ENCODE measurements around the gene FUT8.

The FUT8 gene

DNA sequence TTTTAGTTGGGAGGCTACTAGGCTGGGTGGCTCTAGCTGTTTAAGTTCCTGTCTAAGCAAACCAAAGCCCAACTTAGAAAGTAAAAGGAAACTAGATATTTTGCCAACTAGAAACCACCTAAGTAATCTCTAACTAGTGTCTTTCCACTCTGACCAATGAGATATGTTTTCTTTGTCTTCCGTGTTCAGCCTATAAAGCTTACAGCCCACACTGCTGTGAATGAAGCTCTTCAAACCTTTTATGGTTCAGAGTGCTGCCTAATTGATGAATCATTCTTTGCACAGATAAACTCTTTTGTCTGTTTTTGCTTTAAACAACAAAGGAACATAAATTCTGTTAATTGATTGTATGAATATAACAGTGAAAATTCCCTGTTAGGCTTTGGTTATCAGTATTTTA is 66.1 kb downstream of the FUT8 start:
- Histone ChIP-seq H3K9ac (ENCODE audit: low read length) (no peak overlapping the region), H3K4me1 (ENCODE audit: control insufficient read depth, insufficient read depth, low read length) (peaks cover 13% of the 10 kb centered on the region), H3K4me3 (ENCODE audit: low read length) (no peak overlapping the region), H3K9me3 (ENCODE audit: control insufficient read depth, low read length) (no peaks in the 10 kb centered on the region), H3K27me3 (replicated peaks; ENCODE audit: control insufficient read depth, insufficient read depth, low read length) (no peaks in the 10 kb centered on the region), H3K36me3 (ENCODE audit: control insufficient read depth, insufficient read depth, low read length, severe bottlenecking) (no peaks in the 10 kb centered on the region)
- DNase-seq (ENCODE audit: low read depth), result peak; percentile 23

DNA sequence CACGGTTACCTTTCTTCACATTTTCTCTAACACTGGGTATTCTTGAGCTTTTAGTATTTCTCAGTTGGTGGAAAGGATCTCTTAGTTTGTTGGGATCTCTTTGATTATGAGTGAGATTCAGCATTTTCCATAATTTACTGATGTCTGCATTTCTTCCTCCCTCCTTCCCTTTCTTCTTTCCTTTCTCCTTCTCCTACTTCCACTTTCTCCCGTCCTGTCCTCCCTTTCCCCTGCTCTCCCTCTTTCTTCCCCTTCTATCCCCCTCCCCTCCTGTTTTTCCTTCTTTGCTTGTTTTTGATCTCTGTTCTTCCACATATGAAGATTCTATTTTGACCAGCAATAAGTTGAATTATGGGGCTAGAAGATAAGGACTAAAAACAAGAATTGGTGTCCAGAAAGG is 66.9 kb downstream of the FUT8 start:
- no peaks in the 10 kb centered on the region for H3K36me3 ChIP-seq (ENCODE audit: control insufficient read depth, insufficient read depth, low read length, severe bottlenecking)
- no peak overlapping the region for H3K9ac ChIP-seq (ENCODE audit: low read length)
- no peaks in the 10 kb centered on the region for H3K27me3 ChIP-seq (replicated peaks; ENCODE audit: control insufficient read depth, insufficient read depth, low read length)
- H3K4me3 ChIP-seq (ENCODE audit: low read length), result no peak overlapping the region
- H3K4me1 ChIP-seq (ENCODE audit: control insufficient read depth, insufficient read depth, low read length), result peaks cover 17% of the 10 kb centered on the region
- H3K9me3 ChIP-seq (ENCODE audit: control insufficient read depth, low read length), result no peaks in the 10 kb centered on the region
- no peak for DNase-seq (ENCODE audit: low read depth)

DNA sequence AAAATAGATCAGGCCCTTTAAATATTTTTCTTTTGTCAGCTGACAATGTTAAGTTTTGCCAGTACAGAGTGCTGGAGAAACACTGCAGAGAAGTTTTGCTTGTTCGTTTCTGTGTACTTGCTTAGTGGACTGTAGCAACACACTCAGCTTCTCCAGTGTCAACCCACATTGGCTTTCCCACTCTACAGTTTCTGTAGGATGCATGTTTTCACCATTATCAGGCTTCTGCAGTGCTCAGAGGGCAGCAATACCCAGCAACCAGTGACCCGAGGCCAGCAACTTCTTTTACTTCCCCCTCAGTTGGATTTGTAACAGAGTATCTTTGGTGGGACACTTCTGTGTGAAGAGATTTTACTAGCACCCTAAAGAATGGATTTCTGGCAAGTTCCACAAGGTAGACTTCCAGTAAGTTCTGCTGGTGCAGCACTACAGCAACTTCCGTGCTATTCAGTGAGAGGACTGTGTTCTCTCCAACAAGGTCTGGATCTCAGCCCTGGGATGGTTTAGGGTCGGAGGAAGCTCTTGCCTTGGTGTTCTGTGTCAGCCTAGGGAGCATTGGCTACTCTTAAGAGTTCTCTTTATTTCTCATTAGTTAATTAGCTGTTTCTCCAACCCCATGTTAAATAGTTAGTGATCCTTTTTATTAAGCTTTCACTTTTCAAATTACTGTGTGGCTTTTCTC is 70.4 kb downstream of the FUT8 start:
- H3K9me3 ChIP-seq (ENCODE audit: control insufficient read depth, low read length), result no peaks in the 10 kb centered on the region
- peaks cover 17% of the 10 kb centered on the region for H3K4me1 ChIP-seq (ENCODE audit: control insufficient read depth, insufficient read depth, low read length)
- DNase-seq (ENCODE audit: low read depth), result no peak
- H3K27me3 ChIP-seq (replicated peaks; ENCODE audit: control insufficient read depth, insufficient read depth, low read length), result no peaks in the 10 kb centered on the region
- H3K4me3 ChIP-seq (ENCODE audit: low read length), result peak overlapping the region; percentile 12
- H3K36me3 ChIP-seq (ENCODE audit: control insufficient read depth, insufficient read depth, low read length, severe bottlenecking), result no peaks in the 10 kb centered on the region
- no peak overlapping the region for H3K9ac ChIP-seq (ENCODE audit: low read length)

DNA sequence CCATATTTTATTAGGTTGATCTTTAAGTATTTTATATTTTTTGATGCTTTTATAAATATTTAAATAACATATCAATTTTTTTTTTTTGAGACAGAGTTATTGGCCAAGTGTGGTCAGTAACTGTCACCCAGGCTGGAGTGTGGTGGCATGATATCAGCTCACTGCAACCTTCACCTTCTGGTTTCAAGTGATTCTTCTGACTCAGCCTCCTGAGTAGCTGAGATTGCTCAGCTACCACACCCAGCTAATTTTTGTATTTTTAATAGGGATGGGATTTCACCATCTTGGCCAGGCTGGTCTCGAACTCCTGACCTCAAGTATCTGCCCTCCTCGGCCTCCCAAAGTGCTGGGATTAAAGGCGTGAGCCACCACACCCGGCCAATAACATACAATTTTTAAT is 71.1 kb downstream of the FUT8 start:
- no peaks in the 10 kb centered on the region for H3K36me3 ChIP-seq (ENCODE audit: control insufficient read depth, insufficient read depth, low read length, severe bottlenecking)
- no peak overlapping the region for H3K4me3 ChIP-seq (ENCODE audit: low read length)
- DNase-seq (ENCODE audit: low read depth), result no peak
- H3K9me3 ChIP-seq (ENCODE audit: control insufficient read depth, low read length), result no peaks in the 10 kb centered on the region
- peaks cover 17% of the 10 kb centered on the region for H3K4me1 ChIP-seq (ENCODE audit: control insufficient read depth, insufficient read depth, low read length)
- H3K27me3 ChIP-seq (replicated peaks; ENCODE audit: control insufficient read depth, insufficient read depth, low read length), result no peaks in the 10 kb centered on the region
- no peak overlapping the region for H3K9ac ChIP-seq (ENCODE audit: low read length)

DNA sequence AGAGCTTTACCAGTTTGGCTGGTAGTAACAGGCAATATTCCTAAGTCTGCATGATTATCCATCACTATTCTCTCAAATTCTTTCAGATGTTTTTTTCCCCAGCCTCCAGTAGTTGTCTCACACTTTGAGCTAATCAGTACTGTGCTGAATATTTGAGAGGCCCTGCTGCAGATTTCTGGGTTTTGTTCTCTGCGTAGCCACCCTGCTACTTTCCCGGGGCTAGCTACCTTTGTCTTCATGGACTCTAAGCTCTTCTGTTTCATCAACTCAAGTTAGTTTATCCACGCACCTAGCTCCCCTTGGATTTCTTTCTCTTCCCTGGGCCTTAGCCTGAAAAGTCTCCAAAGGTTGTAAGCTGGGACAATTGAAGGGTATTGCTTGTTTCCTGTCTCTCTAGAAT is 73.0 kb downstream of the FUT8 start:
- Histone ChIP-seq H3K9me3 (ENCODE audit: control insufficient read depth, low read length) (no peaks in the 10 kb centered on the region), H3K36me3 (ENCODE audit: control insufficient read depth, insufficient read depth, low read length, severe bottlenecking) (no peaks in the 10 kb centered on the region), H3K4me1 (ENCODE audit: control insufficient read depth, insufficient read depth, low read length) (peaks cover 14% of the 10 kb centered on the region), H3K4me3 (ENCODE audit: low read length) (no peak overlapping the region), H3K27me3 (replicated peaks; ENCODE audit: control insufficient read depth, insufficient read depth, low read length) (no peaks in the 10 kb centered on the region), H3K9ac (ENCODE audit: low read length) (no peak overlapping the region)
- DNase-seq (ENCODE audit: low read depth), result no peak

DNA sequence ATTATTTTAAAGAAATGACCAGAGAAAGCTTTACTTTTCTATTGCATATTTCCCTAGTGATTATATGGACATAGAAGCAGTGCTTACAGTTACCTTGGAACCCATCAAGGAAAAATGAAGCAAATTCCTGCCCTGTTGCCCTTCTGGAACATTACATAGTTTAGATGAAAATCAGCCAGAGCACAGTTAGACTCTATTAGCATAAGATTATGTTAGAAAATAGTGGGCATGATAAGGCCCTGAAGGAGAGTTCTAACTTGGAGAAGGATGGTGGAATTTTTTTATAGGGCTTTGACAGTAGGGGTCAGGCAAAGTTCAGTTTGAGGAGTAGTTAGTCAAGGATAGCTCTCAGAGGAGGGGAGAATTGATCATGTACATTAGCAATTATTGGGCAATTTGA is 74.3 kb downstream of the FUT8 start:
- Histone ChIP-seq H3K9me3 (ENCODE audit: control insufficient read depth, low read length) (no peaks in the 10 kb centered on the region), H3K27me3 (replicated peaks; ENCODE audit: control insufficient read depth, insufficient read depth, low read length) (no peaks in the 10 kb centered on the region), H3K36me3 (ENCODE audit: control insufficient read depth, insufficient read depth, low read length, severe bottlenecking) (no peaks in the 10 kb centered on the region), H3K9ac (ENCODE audit: low read length) (no peak overlapping the region), H3K4me3 (ENCODE audit: low read length) (no peak overlapping the region), H3K4me1 (ENCODE audit: control insufficient read depth, insufficient read depth, low read length) (peaks cover 14% of the 10 kb centered on the region)
- peak; percentile 8 for DNase-seq (ENCODE audit: low read depth)

DNA sequence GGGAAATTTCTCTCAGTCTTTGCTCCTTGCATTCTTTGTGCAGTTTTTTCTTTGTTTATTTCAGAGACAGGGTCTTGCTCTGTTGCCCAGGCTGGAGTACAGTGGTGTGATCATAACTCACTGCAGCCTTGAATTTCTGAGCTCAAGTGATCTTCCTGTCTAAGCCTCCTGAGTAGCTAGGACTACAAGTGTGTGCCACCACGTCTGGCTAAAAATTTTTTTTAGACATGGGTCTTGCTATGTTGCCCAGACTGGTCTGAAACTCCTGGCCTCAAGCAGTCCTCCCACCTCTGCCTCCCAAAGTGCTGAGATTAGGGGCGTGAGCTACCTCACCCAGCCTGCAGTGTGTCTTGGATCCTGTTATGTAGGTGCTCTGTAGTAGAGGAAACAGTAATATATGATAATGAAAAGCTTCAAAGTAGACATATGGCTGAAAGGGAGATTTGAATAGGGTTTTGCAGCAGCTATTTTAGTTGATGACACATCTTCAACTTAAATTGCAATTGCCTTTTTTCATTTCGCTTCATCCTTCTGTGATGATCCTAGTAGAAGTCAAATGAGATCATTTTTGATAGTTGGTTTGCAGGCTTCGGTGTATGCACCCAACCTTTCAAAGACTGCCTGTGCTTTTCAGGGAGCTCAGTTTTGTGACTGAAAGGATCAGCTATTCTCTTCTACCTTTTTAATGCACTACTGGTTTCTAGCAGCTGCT is 75.4 kb downstream of the FUT8 start:
- peaks cover 11% of the 10 kb centered on the region for H3K4me1 ChIP-seq (ENCODE audit: control insufficient read depth, insufficient read depth, low read length)
- no peak overlapping the region for H3K9ac ChIP-seq (ENCODE audit: low read length)
- no peaks in the 10 kb centered on the region for H3K27me3 ChIP-seq (replicated peaks; ENCODE audit: control insufficient read depth, insufficient read depth, low read length)
- DNase-seq (ENCODE audit: low read depth), result no peak
- no peaks in the 10 kb centered on the region for H3K36me3 ChIP-seq (ENCODE audit: control insufficient read depth, insufficient read depth, low read length, severe bottlenecking)
- H3K9me3 ChIP-seq (ENCODE audit: control insufficient read depth, low read length), result no peaks in the 10 kb centered on the region
- H3K4me3 ChIP-seq (ENCODE audit: low read length), result no peak overlapping the region

DNA sequence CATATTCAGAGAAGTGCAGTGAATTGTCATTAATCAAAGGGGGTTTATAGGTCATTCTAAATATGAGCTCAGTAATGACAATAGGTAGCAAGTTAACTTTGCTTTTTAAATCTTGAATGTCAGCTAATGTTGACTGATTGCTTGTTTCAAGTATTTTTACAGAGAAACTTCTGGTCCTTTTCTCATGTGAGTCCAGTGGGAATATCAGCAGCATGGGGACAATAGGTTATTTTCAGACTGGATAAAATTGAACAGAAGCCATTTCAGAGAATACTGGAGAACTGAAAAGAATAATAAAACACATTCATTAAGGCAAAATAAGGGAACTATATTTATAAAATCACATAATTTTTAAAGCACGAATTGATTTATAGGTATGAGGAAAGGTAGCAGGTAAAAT is 78.7 kb downstream of the FUT8 start:
- H3K9ac ChIP-seq (ENCODE audit: low read length), result no peak overlapping the region
- H3K27me3 ChIP-seq (replicated peaks; ENCODE audit: control insufficient read depth, insufficient read depth, low read length), result no peaks in the 10 kb centered on the region
- no peak for DNase-seq (ENCODE audit: low read depth)
- H3K4me1 ChIP-seq (ENCODE audit: control insufficient read depth, insufficient read depth, low read length), result no peaks in the 10 kb centered on the region
- no peaks in the 10 kb centered on the region for H3K36me3 ChIP-seq (ENCODE audit: control insufficient read depth, insufficient read depth, low read length, severe bottlenecking)
- H3K9me3 ChIP-seq (ENCODE audit: control insufficient read depth, low read length), result no peaks in the 10 kb centered on the region
- H3K4me3 ChIP-seq (ENCODE audit: low read length), result no peak overlapping the region

DNA sequence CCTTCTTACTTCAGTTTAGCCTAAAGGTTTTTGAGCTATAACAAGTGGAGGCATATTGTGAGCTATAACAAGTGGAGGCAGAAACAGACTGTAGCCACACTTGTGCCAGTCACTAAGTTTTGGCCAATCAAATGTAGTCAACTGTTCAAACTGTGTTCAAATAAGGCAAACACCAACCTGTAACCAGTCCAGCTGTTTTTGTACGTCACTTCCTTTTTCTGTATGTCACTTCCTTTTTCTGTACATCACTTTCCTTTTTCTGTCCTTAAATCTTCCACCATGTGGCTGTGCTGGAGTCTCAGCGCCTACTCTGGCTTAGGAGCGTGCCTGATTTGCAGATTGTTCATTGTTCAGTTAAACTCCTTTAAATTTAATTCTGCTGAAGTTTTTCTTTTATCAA is 79.7 kb downstream of the FUT8 start:
- H3K9me3 ChIP-seq (ENCODE audit: control insufficient read depth, low read length), result no peaks in the 10 kb centered on the region
- H3K27me3 ChIP-seq (replicated peaks; ENCODE audit: control insufficient read depth, insufficient read depth, low read length), result no peaks in the 10 kb centered on the region
- no peak overlapping the region for H3K4me3 ChIP-seq (ENCODE audit: low read length)
- DNase-seq (ENCODE audit: low read depth), result no peak
- H3K4me1 ChIP-seq (ENCODE audit: control insufficient read depth, insufficient read depth, low read length), result no peaks in the 10 kb centered on the region
- H3K36me3 ChIP-seq (ENCODE audit: control insufficient read depth, insufficient read depth, low read length, severe bottlenecking), result no peaks in the 10 kb centered on the region
- H3K9ac ChIP-seq (ENCODE audit: low read length), result no peak overlapping the region

DNA sequence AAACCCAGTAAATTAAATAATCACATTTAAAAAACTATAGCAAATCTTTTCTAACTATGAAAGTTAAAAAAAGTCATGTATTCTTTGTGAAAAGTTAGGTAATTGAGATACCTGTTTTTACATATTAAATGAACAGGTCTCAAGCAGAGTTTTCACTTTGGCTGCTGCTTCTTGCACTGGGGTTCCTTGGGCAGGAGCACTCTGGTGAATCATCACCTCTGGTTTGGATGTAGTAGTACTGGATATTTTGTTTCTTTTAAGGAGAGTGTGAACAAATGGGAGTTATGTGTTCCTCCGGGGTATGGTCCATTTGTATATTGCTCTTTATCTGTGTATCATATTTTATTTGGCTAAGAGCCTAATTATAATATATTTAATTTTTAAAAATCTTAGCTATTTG is 82.7 kb downstream of the FUT8 start:
- peak; percentile 22 for DNase-seq (ENCODE audit: low read depth)
- Histone ChIP-seq H3K36me3 (ENCODE audit: control insufficient read depth, insufficient read depth, low read length, severe bottlenecking) (no peaks in the 10 kb centered on the region), H3K4me3 (ENCODE audit: low read length) (no peak overlapping the region), H3K9me3 (ENCODE audit: control insufficient read depth, low read length) (no peaks in the 10 kb centered on the region), H3K9ac (ENCODE audit: low read length) (no peak overlapping the region), H3K27me3 (replicated peaks; ENCODE audit: control insufficient read depth, insufficient read depth, low read length) (no peaks in the 10 kb centered on the region), H3K4me1 (ENCODE audit: control insufficient read depth, insufficient read depth, low read length) (peaks cover 10% of the 10 kb centered on the region)

DNA sequence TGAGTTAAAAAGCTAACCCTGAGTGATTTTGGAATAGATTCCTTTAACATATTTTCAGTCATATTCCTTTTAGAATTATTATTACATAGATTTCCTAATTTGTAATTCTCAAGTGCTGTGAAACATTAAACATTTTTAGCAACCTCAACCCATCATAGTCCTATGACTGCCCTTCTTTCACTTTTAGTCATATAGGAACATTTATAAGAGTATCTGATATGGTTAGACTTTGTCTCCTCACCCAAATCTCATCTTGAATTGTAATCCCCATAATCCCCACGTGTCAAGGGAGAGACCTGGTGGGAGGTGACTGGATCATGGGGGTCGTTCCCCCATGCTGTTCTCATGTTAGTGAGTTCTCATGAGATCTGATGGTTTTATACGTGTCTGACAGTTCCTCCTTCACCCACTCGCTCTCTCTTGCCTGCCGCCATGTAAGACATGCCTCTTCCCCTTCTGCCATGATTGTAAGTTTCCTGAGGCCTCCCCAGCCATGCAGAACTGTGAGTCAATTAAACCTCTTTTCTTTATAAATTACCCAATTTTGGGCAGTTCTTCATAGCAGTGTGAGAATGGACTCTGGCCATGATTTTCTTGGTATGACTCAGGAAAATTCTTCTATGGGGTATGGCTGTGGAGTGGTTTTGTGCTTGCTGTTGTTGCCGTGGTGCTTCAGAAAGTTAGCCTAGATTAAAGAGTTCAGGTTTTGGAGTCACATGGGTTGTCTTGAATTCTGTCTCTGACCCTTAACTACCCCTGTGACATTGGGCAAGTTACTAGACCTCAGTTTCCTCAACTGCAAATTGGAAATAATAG is 83.9 kb downstream of the FUT8 start:
- Histone ChIP-seq H3K4me1 (ENCODE audit: control insufficient read depth, insufficient read depth, low read length) (peaks cover 10% of the 10 kb centered on the region), H3K9ac (ENCODE audit: low read length) (no peak overlapping the region), H3K4me3 (ENCODE audit: low read length) (no peak overlapping the region), H3K9me3 (ENCODE audit: control insufficient read depth, low read length) (no peaks in the 10 kb centered on the region), H3K27me3 (replicated peaks; ENCODE audit: control insufficient read depth, insufficient read depth, low read length) (no peaks in the 10 kb centered on the region), H3K36me3 (ENCODE audit: control insufficient read depth, insufficient read depth, low read length, severe bottlenecking) (no peaks in the 10 kb centered on the region)
- peak; percentile 4 for DNase-seq (ENCODE audit: low read depth)

Measured in adipocyte (in vitro differentiated cells).